Nephron (organoid): Measurements from ENCODE around the gene EPS8.

Source experiments
- H3K27ac Mint-ChIP-seq, 3 experiments: 2 replicates each; pipeline ENCODE4 v1.8.0; 2020; ENCODE audit warnings: mixed read lengths in 3 of 3, mild to moderate bottlenecking in 2 of 3, moderate library complexity in 1 of 3
- H3K27me3 Mint-ChIP-seq: 2 replicates; pipeline ENCODE4 v1.8.0; 2021; ENCODE audit warnings: low read depth, mild to moderate bottlenecking, moderate library complexity, mixed read lengths
- H3K36me3 Mint-ChIP-seq: 2 replicates; pipeline ENCODE4 v1.8.0; 2020; ENCODE audit warnings: low read depth, mixed read lengths
- H3K4me1 Mint-ChIP-seq: 2 replicates; pipeline ENCODE4 v1.8.0; 2020; ENCODE audit warnings: mixed read lengths
- H3K4me3 Mint-ChIP-seq, 3 experiments: 2 replicates each; pipeline ENCODE4 v1.8.0; 2020; ENCODE audit warnings: mild to moderate bottlenecking in 3 of 3, mixed read lengths in 3 of 3, moderate library complexity in 2 of 3
- H3K9me3 Mint-ChIP-seq: 2 replicates; pipeline ENCODE4 v1.8.0; 2020; ENCODE audit warnings: mixed read lengths
- CTCF ChIP-seq, 3 experiments: fragments of 200-600 bp; sonication (generic); IDR thresholded peaks; one replicate each; pipeline ENCODE4 v1.5.0; 2021; ENCODE audit warnings: antibody characterized with exemption in 3 of 3; ENCODE audit not compliant: unreplicated experiment in 3 of 3

Gene EPS8

GRCh38 chr12:15701206-15701605 lies 88.0 kb downstream of the EPS8 start:
- TF ChIP-seq CTCF (IDR thresholded peaks at IDR 0.05; ENCODE audit: unreplicated experiment in 3 of 3): no peak
- Mint-ChIP-seq H3K4me3 (no peak overlapping the region), H3K36me3 (no peaks in the 10 kb centered on the region), H3K27me3 (no peaks in the 10 kb centered on the region), H3K4me1 (peaks cover 10% of the 10 kb centered on the region), H3K27ac (peak overlapping the region in 2 of 3 experiments; percentile 61 to 67), H3K9me3 (no peaks in the 10 kb centered on the region)

- no peaks in the 10 kb centered on the region for H3K36me3 Mint-ChIP-seq
- peak overlapping the region in 2 of 3 experiments; percentile 5 to 16 for H3K27ac Mint-ChIP-seq
- peaks cover 7% of the 10 kb centered on the region for H3K4me1 Mint-ChIP-seq
- no peak overlapping the region for H3K4me3 Mint-ChIP-seq
- no peaks in the 10 kb centered on the region for H3K27me3 Mint-ChIP-seq
- TF ChIP-seq CTCF (IDR thresholded peaks at IDR 0.05; ENCODE audit: unreplicated experiment in 3 of 3): no peak
- no peaks in the 10 kb centered on the region for H3K9me3 Mint-ChIP-seq
These were observed 88.6 kb downstream of the EPS8 start for GRCh38 chr12:15700595-15700994.

GRCh38 chr12:15699886-15700285 lies 89.3 kb downstream of the EPS8 start:
- Mint-ChIP-seq H3K9me3 (no peaks in the 10 kb centered on the region), H3K27ac (no peak overlapping the region), H3K36me3 (no peaks in the 10 kb centered on the region), H3K27me3 (no peaks in the 10 kb centered on the region), H3K4me1 (peaks cover 7% of the 10 kb centered on the region), H3K4me3 (no peak overlapping the region)
- TF ChIP-seq CTCF (IDR thresholded peaks at IDR 0.05; ENCODE audit: unreplicated experiment in 3 of 3): no peak

GRCh38 chr12:15698377-15698871 lies 90.8 kb downstream of the EPS8 start:
- TF ChIP-seq CTCF (IDR thresholded peaks at IDR 0.05; ENCODE audit: unreplicated experiment in 3 of 3): no peak
- Mint-ChIP-seq H3K27ac (peak overlapping the region in 1 of 3 experiments; percentile 11), H3K27me3 (no peaks in the 10 kb centered on the region), H3K36me3 (no peaks in the 10 kb centered on the region), H3K9me3 (no peaks in the 10 kb centered on the region), H3K4me1 (peaks cover 7% of the 10 kb centered on the region), H3K4me3 (no peak overlapping the region)

GRCh38 chr12:15697201-15697600 lies 92.0 kb downstream of the EPS8 start:
- Mint-ChIP-seq H3K36me3 (no peaks in the 10 kb centered on the region), H3K9me3 (peaks cover 3% of the 10 kb centered on the region), H3K4me3 (no peak overlapping the region), H3K27me3 (no peaks in the 10 kb centered on the region), H3K27ac (no peak overlapping the region), H3K4me1 (peaks cover 6% of the 10 kb centered on the region)
- TF ChIP-seq CTCF (IDR thresholded peaks at IDR 0.05; ENCODE audit: unreplicated experiment in 3 of 3): no peak

DNA sequence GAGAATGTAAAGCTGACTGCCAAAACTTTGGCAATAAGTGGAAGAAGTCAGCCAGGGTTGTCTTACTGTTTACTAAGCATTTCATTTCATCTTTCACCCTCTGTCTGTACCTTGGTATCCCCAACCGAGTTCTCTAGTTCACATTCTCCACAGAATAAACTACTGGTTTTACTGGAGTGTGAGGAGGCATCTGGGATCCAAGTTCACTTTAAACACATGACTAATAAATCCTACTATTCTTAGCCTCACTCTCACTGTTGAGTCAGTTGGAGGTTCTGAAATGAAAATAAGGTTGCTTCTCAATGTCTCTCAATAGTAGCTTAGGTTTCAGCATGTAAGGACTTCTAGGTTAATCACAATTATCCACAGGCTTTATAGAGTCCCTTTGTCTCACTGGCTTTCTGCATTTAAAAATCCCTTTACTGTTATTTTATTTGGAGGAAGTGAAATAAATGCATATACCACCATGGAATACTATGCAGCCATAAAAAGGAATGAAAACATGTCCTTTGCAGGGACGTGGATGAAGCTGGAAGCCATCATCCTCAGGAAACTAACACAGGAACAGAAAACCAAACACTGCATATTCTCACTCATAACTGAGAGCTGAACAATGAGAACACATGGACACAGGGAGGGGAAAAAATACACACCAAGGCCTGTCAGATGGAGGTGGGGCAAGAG lies 95.8 kb downstream of the EPS8 start:
- TF ChIP-seq CTCF (IDR thresholded peaks at IDR 0.05; ENCODE audit: unreplicated experiment in 3 of 3): no peak
- Mint-ChIP-seq H3K4me1 (peaks cover 24% of the 10 kb centered on the region), H3K36me3 (no peaks in the 10 kb centered on the region), H3K4me3 (no peak overlapping the region), H3K27ac (no peak overlapping the region), H3K9me3 (peaks cover 3% of the 10 kb centered on the region), H3K27me3 (no peaks in the 10 kb centered on the region)
